Thyroid gland (tissue), 4 donors: ENCODE measurements around the gene CYB561D1.

Source experiments
- POLR2A ChIP-seq, 2 donors: fragments of 450-650 bp; IDR thresholded peaks; one replicate each; pipeline ENCODE4 v1.6.1; 2017; ENCODE audit warnings: antibody characterized with exemption in 2 of 2, mild to moderate bottlenecking in 2 of 2, moderate library complexity in 1 of 2
- TF ChIP-seq, protein P1 (sequence below), 6 experiments: fragments of 200-600 bp in 3 of 6; fragments of 450-650 bp in 3 of 6; sonication (generic) in 3 of 6; IDR thresholded peaks; one replicate each; pipeline ENCODE4 v1.5.1; 2016 to 2019; ENCODE audit warnings: antibody characterized with exemption in 6 of 6, mild to moderate bottlenecking in 2 of 6, inconsistent platforms in 1 of 6, moderate library complexity in 1 of 6

DNA sequence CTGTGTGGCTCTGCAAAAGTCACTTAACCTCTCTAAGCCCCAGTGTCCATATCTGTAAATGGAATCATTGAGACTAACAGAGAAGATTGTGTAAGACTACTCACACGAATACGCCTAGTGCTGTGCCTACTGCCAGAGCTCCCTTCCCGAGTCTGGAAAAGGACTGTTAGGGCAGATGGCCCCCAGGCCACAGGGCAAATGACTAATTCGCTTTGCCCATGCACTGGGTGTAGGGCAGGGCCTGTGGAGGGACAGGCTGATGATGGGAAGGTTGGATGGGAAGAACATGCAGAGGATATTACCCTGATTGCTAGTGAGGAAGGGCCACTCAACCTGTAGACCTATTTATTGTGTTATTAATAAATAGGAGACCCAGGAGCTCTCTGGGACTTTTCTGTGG lies 41.6 kb downstream of the CYB561D1 start:
- no peak for TF ChIP-seq POLR2A (IDR thresholded peaks at IDR 0.05)
- TF ChIP-seq, protein P1, sequence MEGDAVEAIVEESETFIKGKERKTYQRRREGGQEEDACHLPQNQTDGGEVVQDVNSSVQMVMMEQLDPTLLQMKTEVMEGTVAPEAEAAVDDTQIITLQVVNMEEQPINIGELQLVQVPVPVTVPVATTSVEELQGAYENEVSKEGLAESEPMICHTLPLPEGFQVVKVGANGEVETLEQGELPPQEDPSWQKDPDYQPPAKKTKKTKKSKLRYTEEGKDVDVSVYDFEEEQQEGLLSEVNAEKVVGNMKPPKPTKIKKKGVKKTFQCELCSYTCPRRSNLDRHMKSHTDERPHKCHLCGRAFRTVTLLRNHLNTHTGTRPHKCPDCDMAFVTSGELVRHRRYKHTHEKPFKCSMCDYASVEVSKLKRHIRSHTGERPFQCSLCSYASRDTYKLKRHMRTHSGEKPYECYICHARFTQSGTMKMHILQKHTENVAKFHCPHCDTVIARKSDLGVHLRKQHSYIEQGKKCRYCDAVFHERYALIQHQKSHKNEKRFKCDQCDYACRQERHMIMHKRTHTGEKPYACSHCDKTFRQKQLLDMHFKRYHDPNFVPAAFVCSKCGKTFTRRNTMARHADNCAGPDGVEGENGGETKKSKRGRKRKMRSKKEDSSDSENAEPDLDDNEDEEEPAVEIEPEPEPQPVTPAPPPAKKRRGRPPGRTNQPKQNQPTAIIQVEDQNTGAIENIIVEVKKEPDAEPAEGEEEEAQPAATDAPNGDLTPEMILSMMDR (IDR thresholded peaks at IDR 0.05) = no peak
